HepG2 (cell line): ENCODE results near the gene PXDC1. TPM values are rescaled to one million over a fixed set of nuclear protein-coding genes. Genes with fewer than 3 reads are reported as not detected.

Experiments used
- CHCHD3 ChIP-seq: sonication (generic); formaldehyde crosslinking; IDR thresholded peaks from 2 replicates; pipeline ENCODE4 v1.8.0; 2022; ENCODE audit warnings: mild to moderate bottlenecking, missing genetic modification reagents, moderate library complexity
- CTCF ChIP-seq: sonication (generic); formaldehyde crosslinking; IDR thresholded peaks from 2 replicates; pipeline ENCODE4 v1.5.0; 2020; ENCODE audit warnings: mild to moderate bottlenecking, missing genetic modification reagents, moderate library complexity
- HMGXB4 ChIP-seq, 2 experiments: sonication (generic) in 1 of 2; formaldehyde crosslinking in 1 of 2; IDR thresholded peaks; 2 replicates each; pipeline versions ENCODE4 v1.4.0 to v1.6.1; 2018 to 2020; ENCODE audit warnings: missing genetic modification reagents in 2 of 2, borderline replicate concordance in 1 of 2, low read depth in 1 of 2, mild to moderate bottlenecking in 1 of 2, missing biosample characterization in 1 of 2
- KDM2A ChIP-seq: sonication (generic); formaldehyde crosslinking; IDR thresholded peaks from 2 replicates; pipeline ENCODE4 v1.4.0; 2020; ENCODE audit warnings: low read depth, missing genetic modification reagents, borderline replicate concordance
- NFAT5 ChIP-seq: sonication (generic); formaldehyde crosslinking; IDR thresholded peaks from 2 replicates; pipeline ENCODE4 v1.4.0; 2020; ENCODE audit warnings: missing genetic modification reagents
- POGK ChIP-seq: sonication (generic); formaldehyde crosslinking; conservative IDR thresholded peaks from 2 replicates; pipeline ENCODE4 v1.8.0; 2022; ENCODE audit warnings: mild to moderate bottlenecking, moderate library complexity, missing genetic modification reagents
- SNAI1 ChIP-seq: sonication (generic); formaldehyde crosslinking; IDR thresholded peaks from 2 replicates; pipeline ENCODE4 v1.5.0; 2020; ENCODE audit warnings: mild to moderate bottlenecking, missing genetic modification reagents, borderline replicate concordance
- THRA ChIP-seq: sonication (generic); formaldehyde crosslinking; IDR thresholded peaks from 2 replicates; pipeline ENCODE4 v1.4.0; 2020; ENCODE audit warnings: missing genetic modification reagents, borderline replicate concordance
- ZBTB37 ChIP-seq: sonication (generic); formaldehyde crosslinking; IDR thresholded peaks from 2 replicates; pipeline ENCODE4 v1.4.0; 2020; ENCODE audit warnings: mild to moderate bottlenecking, missing genetic modification reagents
- ZNF138 ChIP-seq: sonication (generic); formaldehyde crosslinking; IDR thresholded peaks from 2 replicates; pipeline ENCODE4 v1.5.0; 2020; ENCODE audit warnings: mild to moderate bottlenecking, low read depth, missing genetic modification reagents
- ZNF17 ChIP-seq: sonication (generic); formaldehyde crosslinking; IDR thresholded peaks from 2 replicates; pipeline ENCODE4 v1.5.0; 2020; ENCODE audit warnings: mild to moderate bottlenecking, missing genetic modification reagents
- ZNF44 ChIP-seq: sonication (generic); formaldehyde crosslinking; IDR thresholded peaks from 2 replicates; pipeline ENCODE4 v1.5.1; 2020; ENCODE audit warnings: mild to moderate bottlenecking, missing genetic modification reagents
- ZNF737 ChIP-seq: sonication (generic); formaldehyde crosslinking; IDR thresholded peaks from 2 replicates; pipeline ENCODE4 v1.5.0; 2020; ENCODE audit warnings: missing genetic modification reagents, mild to moderate bottlenecking, borderline replicate concordance
- polyA plus RNA-seq, 8 experiments: library from polyadenylated mRNA; depleted of rRNA in 3 of 8; stranded (reverse) in 7 of 8; unstranded in 1 of 8; fragments of >200 nt; fragmentation: Illumina TruSeq in 4 of 8; extraction: Trizol in 4 of 8; gene quantifications; 2 replicates each; pipeline versions ENCODE4 v1.2.1 to v1.2.3, GENCODE V29; 2011 to 2016; ENCODE audit warnings: low read depth in 4 of 8, missing spikeins in 1 of 8, mixed read lengths in 1 of 8; ENCODE audit not compliant: insufficient read depth in 1 of 8
- total RNA-seq, 5 experiments: library from RNA; depleted of rRNA; stranded (reverse); fragments of >200 nt; fragmentation: Illumina TruSeq; extraction: Trizol; gene quantifications; 2 replicates each; pipeline ENCODE4 v1.2.3, GENCODE V29; 2016; ENCODE audit warnings: low read depth in 1 of 5

Gene PXDC1
- total and polyA plus RNA-seq, 2 of the 13 experiments (the other 11 are each of a cell fraction or from before 2014, with no cell fraction given), result 32.4 to 34.7 TPM

GRCh38 chr6:3750317-3751076 is 1.0 kb downstream of the PXDC1 start (continued):
- no peak for TF ChIP-seq ZNF737 (CRISPR knock-in tag)
- TF ChIP-seq CHCHD3 (CRISPR knock-in tag), result peak; percentile 46; the same call in 1 of the 2 replicates
- no peak for TF ChIP-seq THRA (CRISPR knock-in tag)
- TF ChIP-seq CTCF (CRISPR knock-in tag), result no peak; the same call in none of the 2 replicates
- peak; percentile 26; the same call in 1 of the 2 replicates for TF ChIP-seq POGK (CRISPR knock-in tag)
- TF ChIP-seq KDM2A (CRISPR knock-in tag), result peak; percentile 91
- peak; percentile 86 for TF ChIP-seq NFAT5
- peak; percentile 46; the same call in 1 of the 2 replicates for TF ChIP-seq ZNF138 (CRISPR knock-in tag)
- TF ChIP-seq ZNF44, result no peak
- no peak for TF ChIP-seq ZNF17 (CRISPR knock-in tag)
- TF ChIP-seq ZBTB37, result no peak
- TF ChIP-seq SNAI1 (CRISPR knock-in tag), result no peak; the same call in 1 of the 2 replicates
- TF ChIP-seq HMGXB4 (CRISPR knock-in tag; IDR thresholded peaks at IDR 0.05; ENCODE audit: borderline replicate concordance in 1 of 2, low read depth in 1 of 2), result peak; percentile 59 to 67; a peak in 3 of 4 replicates
